Astrocyte (in vitro differentiated cells and primary cell): ENCODE results near the gene PDCD10.

Experiments
- EZH2 ChIP-seq: IDR thresholded peaks from 2 replicates; pipeline ENCODE4 v1.6.1; 2012; ENCODE audit warnings: mild to moderate bottlenecking, low read length, inconsistent platforms; ENCODE audit not compliant: insufficient read depth
- TF ChIP-seq, protein P1 (sequence below): IDR thresholded peaks from 2 replicates; pipeline ENCODE4 v1.5.1; 2011; ENCODE audit warnings: low read depth, mild to moderate bottlenecking, inconsistent platforms, low read length, moderate library complexity; ENCODE audit not compliant: insufficient read depth

DNA sequence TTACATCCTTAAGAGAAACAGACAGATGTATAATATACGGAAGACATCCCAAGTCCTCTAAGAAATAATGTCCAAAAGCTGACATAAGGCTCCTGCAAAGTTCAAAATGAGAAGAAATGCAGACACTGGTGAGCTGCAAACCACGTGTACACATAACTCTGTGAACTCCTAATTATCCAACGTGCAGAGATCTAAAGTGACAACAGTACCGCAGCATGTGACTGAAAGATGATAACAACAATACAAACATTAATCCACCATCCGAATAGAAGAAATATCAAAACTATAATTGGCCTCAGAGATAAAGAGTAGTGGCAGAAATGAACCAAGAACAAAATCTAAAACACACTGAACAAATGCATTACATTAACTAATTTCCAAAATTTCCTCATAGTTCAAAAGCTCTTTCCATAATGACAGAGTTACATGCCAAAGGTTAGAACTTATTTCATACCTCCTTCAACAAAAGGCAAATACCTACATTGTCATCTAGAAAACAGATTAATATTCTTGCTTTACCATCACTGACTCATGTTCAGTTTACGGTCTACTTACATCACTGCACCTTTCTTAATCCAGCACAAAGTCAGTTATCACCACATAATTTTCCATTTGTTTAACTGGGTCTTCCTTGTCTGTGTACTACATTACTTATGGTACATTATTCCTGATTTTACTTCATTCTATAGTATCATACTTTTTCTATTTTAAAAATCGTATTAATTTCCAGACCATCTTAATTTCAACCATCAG is 2.2 kb downstream of the PDCD10 start:
- TF ChIP-seq, protein P1, sequence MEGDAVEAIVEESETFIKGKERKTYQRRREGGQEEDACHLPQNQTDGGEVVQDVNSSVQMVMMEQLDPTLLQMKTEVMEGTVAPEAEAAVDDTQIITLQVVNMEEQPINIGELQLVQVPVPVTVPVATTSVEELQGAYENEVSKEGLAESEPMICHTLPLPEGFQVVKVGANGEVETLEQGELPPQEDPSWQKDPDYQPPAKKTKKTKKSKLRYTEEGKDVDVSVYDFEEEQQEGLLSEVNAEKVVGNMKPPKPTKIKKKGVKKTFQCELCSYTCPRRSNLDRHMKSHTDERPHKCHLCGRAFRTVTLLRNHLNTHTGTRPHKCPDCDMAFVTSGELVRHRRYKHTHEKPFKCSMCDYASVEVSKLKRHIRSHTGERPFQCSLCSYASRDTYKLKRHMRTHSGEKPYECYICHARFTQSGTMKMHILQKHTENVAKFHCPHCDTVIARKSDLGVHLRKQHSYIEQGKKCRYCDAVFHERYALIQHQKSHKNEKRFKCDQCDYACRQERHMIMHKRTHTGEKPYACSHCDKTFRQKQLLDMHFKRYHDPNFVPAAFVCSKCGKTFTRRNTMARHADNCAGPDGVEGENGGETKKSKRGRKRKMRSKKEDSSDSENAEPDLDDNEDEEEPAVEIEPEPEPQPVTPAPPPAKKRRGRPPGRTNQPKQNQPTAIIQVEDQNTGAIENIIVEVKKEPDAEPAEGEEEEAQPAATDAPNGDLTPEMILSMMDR, result no peak
- TF ChIP-seq EZH2, result no peak
